HL-60/S4 (cell line): ENCODE results near the gene STPG4.
"Not testable (repeated sequence)": the region's sequence is repeated elsewhere in the genome, so short reads cannot be mapped to it uniquely, and the experiment has no call there.

ENCODE experiments used
- in situ Hi-C: fragments of 300-500 bp; cut with MboI; formaldehyde crosslinking; loops from 2 replicates; pipeline ENCODE4 v1.14.3; 2022; ENCODE audit warnings: low sequenced_read_pairs

Gene STPG4

GRCh38 chr2:47173986-47174732, 19.1 kb upstream of the STPG4 start:
- in situ Hi-C loops = no loop called here

GRCh38 chr2:47172922-47173695, 18.0 kb upstream of the STPG4 start:
- in situ Hi-C loops = no loop called here

DNA sequence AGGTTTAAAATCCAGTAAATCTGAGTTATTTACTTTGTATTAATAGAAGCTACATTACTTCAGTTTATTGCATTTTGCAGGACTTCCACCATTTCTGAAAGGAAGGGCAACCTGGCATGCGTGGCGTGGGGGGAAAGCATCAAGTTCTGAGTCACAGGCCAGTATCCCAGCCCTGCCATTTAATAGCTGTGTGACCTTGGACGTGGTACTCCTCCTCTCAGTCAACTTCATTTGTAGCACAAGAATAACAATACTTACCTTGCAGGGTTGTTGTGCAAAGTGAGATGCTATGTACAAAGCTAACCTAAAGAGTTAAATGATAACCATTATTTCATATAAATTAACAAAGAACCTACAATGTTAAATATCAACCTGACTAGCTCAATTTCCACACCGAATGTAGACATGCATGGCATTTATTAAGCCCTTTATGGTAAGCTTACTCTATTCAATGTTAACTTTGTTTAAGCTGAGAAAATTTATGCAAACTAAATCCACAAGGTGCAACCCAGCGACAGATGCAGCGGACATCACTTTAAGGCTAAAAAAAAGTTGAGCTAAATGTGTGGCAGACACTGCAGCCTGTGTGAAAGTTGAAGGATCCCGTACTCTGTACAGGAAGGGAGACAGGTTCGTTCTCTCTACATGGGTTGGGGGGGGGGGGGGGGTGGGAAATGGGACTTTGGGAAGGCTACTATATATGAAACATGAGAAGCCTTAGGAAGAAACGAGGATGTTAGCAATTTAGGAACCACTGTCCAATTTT, 17.2 kb upstream of the STPG4 start:
- in situ Hi-C loops = no loop called here

DNA sequence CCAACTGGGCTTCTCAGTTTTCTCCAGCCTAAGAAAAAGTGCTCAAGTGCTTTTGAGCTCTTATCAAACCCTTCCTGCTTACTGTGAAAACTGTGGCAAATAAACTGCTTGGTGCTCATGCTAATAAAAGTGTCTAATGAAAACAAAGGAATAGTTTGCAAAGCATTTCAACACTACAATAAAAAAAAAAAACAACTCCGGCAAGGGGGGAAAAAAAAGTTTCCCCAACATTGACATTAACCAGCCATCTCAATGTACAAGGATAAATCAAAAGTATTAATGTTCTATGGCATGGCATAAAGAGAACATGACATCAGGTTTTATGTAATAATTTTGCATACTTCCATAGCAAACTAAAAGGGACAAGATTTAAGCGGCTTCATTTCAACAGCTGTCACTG, 14.7 kb upstream of the STPG4 start:
- in situ Hi-C loops = no loop called here

DNA sequence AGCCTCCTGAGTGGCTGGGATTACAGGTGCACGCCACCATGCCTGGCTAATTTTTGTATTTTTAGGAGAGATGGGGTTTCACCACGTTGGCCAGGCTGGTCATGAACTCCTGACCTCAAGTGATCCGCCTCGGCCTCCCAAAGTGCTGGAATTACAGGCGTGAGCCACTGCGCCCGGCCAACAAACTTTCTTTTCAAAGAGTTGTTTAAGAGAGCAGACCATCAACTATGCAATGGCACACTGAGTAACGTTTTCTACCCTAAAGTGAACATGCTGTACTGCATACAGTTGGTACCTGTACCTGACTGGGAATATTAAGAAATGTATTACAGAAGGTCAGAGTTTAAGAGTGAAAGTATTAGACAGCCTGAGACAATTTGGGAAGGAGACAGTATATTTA, 13.8 kb upstream of the STPG4 start:
- in situ Hi-C loops = not testable (repeated sequence)

GRCh38 chr2:47167149-47167548, 12.0 kb upstream of the STPG4 start:
- in situ Hi-C loops = no loop called here

- in situ Hi-C loops = no loop called here
Observed at GRCh38 chr2:47165001-47165555, 10.0 kb upstream of the STPG4 start.

- in situ Hi-C loops = no loop called here
Observed at GRCh38 chr2:47162780-47163179, 7.7 kb upstream of the STPG4 start.

GRCh38 chr2:47161475-47161874, 6.4 kb upstream of the STPG4 start:
- in situ Hi-C loops = no loop called here

- in situ Hi-C loops = no loop called here
Observed at GRCh38 chr2:47160660-47161059, 5.6 kb upstream of the STPG4 start.

GRCh38 chr2:47160211-47160610, 5.1 kb upstream of the STPG4 start:
- in situ Hi-C loops = no loop called here

GRCh38 chr2:47159627-47160026, 4.5 kb upstream of the STPG4 start:
- in situ Hi-C loops = no loop called here

- in situ Hi-C loops = no loop called here
Observed at GRCh38 chr2:47158576-47158975, 3.5 kb upstream of the STPG4 start.

- in situ Hi-C loops = no loop called here
Observed at GRCh38 chr2:47152803-47153202, 2.3 kb downstream of the STPG4 start.

GRCh38 chr2:47150175-47150574, 4.9 kb downstream of the STPG4 start:
- in situ Hi-C loops = no loop called here

DNA sequence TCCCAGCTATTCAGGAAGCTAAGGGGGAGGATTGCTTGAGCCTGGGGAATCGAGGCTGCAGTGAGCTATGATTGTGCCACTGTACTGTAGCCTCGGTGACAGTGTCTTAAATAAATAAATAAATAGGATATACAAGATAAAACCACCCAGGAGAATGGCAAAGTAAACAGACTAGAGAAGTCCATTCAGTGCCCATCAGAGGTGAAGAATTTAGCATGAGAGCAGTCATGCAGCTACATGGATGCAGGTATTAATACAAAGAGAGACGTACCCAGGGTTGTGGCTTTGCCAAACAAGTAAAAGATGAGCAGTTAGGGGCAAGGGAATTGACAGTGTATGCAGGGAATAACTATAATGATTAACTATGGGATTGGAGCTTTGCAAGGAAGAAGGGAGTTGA, 8.1 kb downstream of the STPG4 start:
- in situ Hi-C loops = no loop called here

DNA sequence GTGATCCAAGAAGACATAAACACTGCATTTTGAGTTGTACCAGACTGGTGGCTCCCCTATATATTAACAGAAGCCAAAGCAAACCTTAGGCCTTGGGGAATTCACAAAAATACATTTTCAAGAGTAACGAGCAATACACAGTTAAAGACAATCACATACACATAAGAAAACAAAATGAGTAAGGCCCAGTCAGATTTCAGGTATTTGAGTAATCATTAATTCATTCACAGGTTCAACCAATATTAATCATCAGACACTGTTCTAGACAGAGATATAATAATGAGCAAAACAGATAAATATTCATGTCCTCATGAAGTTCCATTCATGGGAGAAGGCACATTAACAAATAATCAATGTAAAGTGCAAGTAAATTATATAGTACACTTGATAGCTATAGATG, 9.6 kb downstream of the STPG4 start:
- in situ Hi-C loops = no loop called here

DNA sequence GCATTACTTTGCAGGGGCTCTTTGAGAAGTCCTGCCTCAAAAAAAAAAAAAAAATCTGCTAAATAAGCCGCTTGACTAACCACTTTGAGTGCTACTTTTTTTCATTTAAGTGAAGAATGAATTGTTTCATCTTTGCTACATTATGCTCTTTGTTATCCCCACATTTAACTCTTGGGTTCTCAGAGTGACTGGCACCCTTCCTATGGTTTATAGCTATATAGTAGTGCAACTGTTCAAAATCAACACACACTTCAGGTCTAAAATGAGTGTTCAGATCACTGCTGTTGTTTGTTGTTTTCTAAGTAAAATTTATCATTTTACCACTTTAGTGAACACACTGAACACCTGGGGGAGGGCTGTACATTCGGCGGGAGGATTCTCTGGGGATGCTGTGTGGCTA, 13.6 kb downstream of the STPG4 start:
- in situ Hi-C loops = no loop called here

DNA sequence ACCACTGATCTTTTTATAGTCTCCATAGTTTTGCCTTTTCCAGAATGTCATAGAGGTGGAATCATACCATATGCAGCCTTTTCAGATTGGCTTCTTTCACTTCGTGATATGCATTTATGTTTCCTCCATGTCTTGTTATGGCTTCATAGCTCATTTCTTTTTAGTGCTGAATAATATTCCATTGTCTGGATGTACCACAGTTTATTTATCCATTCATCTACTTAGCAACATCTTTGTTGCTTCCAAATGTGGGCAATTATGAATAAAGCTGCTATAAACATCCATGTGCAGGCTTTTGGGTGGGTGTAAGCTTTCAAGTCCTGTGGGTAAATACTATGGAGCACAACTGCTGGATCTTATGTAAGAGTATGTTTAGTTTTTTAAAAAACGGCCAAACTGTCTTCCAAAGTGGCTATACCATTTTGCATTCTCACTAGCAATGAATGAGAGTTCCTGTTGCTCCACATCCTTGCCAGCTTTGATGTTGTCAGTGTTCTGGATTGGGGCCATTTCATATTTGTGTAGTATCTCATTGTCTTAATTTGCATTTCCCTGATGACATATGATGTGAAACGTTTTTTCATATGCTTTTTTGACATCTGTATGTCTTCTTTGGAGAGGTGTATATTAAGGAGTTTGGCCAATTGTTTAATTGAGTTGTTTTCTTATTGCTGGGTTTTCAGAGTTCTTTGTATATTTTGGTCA, 20.6 kb downstream of the STPG4 start:
- in situ Hi-C loops = no loop called here

DNA sequence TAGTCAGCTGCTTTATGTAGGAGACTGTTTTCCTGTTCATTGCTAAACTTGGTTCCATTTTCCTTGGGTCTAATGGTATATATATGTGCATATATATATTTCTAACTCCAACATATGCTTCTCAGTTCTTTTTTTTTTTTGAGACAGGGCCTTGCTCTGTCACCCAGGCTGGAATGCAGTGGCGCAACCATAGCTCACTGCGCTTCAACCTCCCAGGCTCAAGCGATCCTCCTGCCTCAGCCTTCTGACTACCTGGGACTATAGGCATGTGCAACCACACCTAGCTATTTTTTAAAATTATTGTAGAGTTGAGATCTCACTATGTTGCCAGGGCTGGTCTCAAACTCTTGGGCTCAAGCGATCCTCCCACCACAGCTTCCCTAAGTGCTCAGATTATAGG, 22.1 kb downstream of the STPG4 start:
- in situ Hi-C loops = no loop called here

DNA sequence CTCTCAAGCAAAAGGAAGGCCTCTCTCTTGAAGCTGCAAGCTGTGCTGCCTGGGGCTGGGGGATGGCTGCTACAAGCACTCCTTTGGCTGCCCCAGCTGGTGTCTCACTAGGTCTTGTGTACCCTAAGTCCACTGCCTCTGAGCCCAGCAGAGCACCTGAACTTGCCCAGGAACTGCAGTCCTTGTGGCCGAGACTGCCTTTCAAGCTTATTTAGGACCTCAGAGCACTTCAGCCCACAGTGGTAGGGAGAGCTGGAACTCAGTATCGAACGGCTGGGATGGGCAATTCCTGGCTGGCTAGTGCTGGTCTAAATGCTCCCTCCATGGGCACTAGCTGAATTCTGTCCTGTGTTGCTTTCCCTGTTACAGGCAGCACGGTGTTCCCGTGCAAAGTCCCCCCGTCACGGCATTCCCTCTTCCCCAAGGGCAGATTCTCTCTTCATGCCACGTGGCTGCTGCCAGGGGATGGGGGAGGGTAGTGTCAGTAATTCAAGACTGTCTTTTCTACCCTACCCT, 25.9 kb downstream of the STPG4 start:
- in situ Hi-C loops = no loop called here
